RWPE2 (cell line): Measurements from ENCODE around the gene WSCD1.

Experiments
- ATAC-seq: fragments of 200-7000 bp; cut with Tn5 transposase; 3 replicates; pipeline ENCODE4 v1.9.1; 2021; ENCODE audit warnings: low read depth
- DNase-seq: peaks from one replicate; pipeline ENCODE4 v3.0.0-alpha.2; 2020; ENCODE audit warnings: low spot score
- H3K27ac ChIP-seq: fragments of 450-650 bp; 2 replicates; pipeline ENCODE4 v1.5.1; 2017; ENCODE audit warnings: mild to moderate bottlenecking; ENCODE audit not compliant: poor library complexity, severe bottlenecking
- H3K27me3 ChIP-seq: fragments of 250-450 bp; sonication (Bioruptor Pico); 2 replicates; pipeline ENCODE4 v1.5.1; 2021; ENCODE audit warnings: mild to moderate bottlenecking, moderate library complexity; ENCODE audit not compliant: insufficient read depth, poor library complexity, severe bottlenecking
- H3K36me3 ChIP-seq: fragments of 250-450 bp; sonication (Bioruptor Pico); 2 replicates; pipeline ENCODE4 v1.5.1; 2020; ENCODE audit warnings: low read depth, mild to moderate bottlenecking, moderate library complexity
- H3K4me1 ChIP-seq: fragments of 250-450 bp; sonication (Bioruptor Pico); 2 replicates; pipeline ENCODE4 v1.5.1; 2021; ENCODE audit warnings: mild to moderate bottlenecking, moderate library complexity; ENCODE audit not compliant: insufficient read depth, poor library complexity, severe bottlenecking
- H3K4me3 ChIP-seq: fragments of 250-450 bp; sonication (Bioruptor Pico); 2 replicates; pipeline ENCODE4 v1.5.1; 2021; ENCODE audit warnings: mild to moderate bottlenecking, moderate library complexity; ENCODE audit not compliant: severe bottlenecking
- H3K9me3 ChIP-seq: fragments of 250-450 bp; sonication (Bioruptor Pico); 2 replicates; pipeline ENCODE4 v1.5.1; 2021; ENCODE audit warnings: mild to moderate bottlenecking, moderate library complexity; ENCODE audit not compliant: severe bottlenecking
- CTCF ChIP-seq: fragments of 450-650 bp; IDR thresholded peaks from one replicate; pipeline ENCODE4 v1.5.1; 2017; ENCODE audit warnings: mild to moderate bottlenecking, moderate library complexity; ENCODE audit not compliant: poor library complexity, severe bottlenecking

Gene WSCD1

GRCh38 chr17:6071528-6072065, 1.4 kb downstream of the WSCD1 start:
- DNase-seq (no peak), ATAC-seq (no peak)
- Histone ChIP-seq H3K27ac (no peak overlapping the region), H3K9me3 (no peaks in the 10 kb centered on the region), H3K4me1 (no peaks in the 10 kb centered on the region), H3K27me3 (peaks cover 44% of the 10 kb centered on the region), H3K4me3 (no peak overlapping the region), H3K36me3 (no peaks in the 10 kb centered on the region)
- TF ChIP-seq CTCF, result no peak

GRCh38 chr17:6072157-6072556, 2.0 kb downstream of the WSCD1 start:
- H3K27ac ChIP-seq, result no peak overlapping the region
- TF ChIP-seq CTCF, result no peak
- peaks cover 40% of the 10 kb centered on the region for H3K27me3 ChIP-seq
- H3K4me3 ChIP-seq, result no peak overlapping the region
- DNase-seq (no peak), ATAC-seq (peak; percentile 43; the same call in 1 of the 3 replicates)
- no peaks in the 10 kb centered on the region for H3K9me3 ChIP-seq
- no peaks in the 10 kb centered on the region for H3K4me1 ChIP-seq
- no peaks in the 10 kb centered on the region for H3K36me3 ChIP-seq

GRCh38 chr17:6072611-6073010, 2.4 kb downstream of the WSCD1 start:
- H3K27ac ChIP-seq, result no peak overlapping the region

GRCh38 chr17:6073620-6074019, 3.4 kb downstream of the WSCD1 start:
- peaks cover 41% of the 10 kb centered on the region for H3K27me3 ChIP-seq
- ATAC-seq, result no peak

More at GRCh38 chr17:6072611-6073010, 2.4 kb downstream of the WSCD1 start:
- DNase-seq, result no peak
- ATAC-seq, result no peak
- H3K4me1 ChIP-seq, result no peaks in the 10 kb centered on the region
- H3K27me3 ChIP-seq, result peaks cover 44% of the 10 kb centered on the region
- H3K36me3 ChIP-seq, result no peaks in the 10 kb centered on the region
- no peak overlapping the region for H3K4me3 ChIP-seq
- no peak for TF ChIP-seq CTCF
- no peaks in the 10 kb centered on the region for H3K9me3 ChIP-seq

More at GRCh38 chr17:6073620-6074019, 3.4 kb downstream of the WSCD1 start:
- Histone ChIP-seq H3K4me1 (no peaks in the 10 kb centered on the region), H3K36me3 (no peaks in the 10 kb centered on the region), H3K27ac (no peak overlapping the region), H3K9me3 (no peaks in the 10 kb centered on the region), H3K4me3 (no peak overlapping the region)
- no peak for DNase-seq
- TF ChIP-seq CTCF, result no peak
